Measurements from ENCODE around the gene SLC2A1. TPM values are rescaled to one million over a fixed set of nuclear protein-coding genes. Genes with fewer than 3 reads are reported as not detected.
"Not testable (repeated sequence)": the region's sequence is repeated elsewhere in the genome, so short reads cannot be mapped to it uniquely, and the experiment has no call there.

Gene SLC2A1
- total RNA-seq, 1 donor from 2014 or later, result 236 TPM

DNA sequence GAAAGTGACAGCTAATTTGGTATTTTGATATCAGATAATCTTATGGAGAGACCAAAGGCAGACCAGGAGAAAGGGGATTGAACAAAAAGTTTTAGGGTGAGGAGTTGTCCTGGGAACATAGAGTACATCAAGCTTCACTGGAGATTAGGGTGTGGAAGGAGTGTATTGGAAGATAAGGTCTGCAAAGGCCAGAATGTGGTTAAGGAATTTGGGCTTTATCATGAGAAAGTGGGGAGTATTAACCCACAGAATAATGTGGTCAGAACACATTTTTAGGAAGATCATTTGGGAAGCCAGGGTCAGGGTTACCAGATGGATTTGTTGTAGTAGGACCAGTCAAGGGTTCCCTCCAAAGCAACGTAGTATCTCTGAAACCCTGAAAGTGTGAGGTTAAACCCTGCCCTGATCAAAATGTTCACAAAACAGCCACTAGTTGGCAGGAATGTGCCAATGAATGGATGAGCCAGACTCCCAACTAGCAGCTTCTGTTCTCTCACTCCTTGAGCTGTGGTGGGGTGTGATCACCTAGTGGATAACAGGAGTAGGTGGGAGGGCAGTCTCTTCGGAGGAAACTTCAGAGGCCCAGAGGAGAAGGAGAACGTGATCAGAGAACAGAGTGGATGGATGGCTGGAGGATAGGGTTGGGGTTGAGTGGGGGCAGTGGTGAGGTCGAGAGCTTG is 35.8 kb downstream of the SLC2A1 start:
- no peak for DNase-seq (ENCODE audit: extremely low spot score, unreplicated experiment)
- Mint-ChIP-seq H3K27ac (ENCODE audit: unreplicated experiment) (peak overlapping the region; percentile 77), H3K9me3 (ENCODE audit: unreplicated experiment) (no peaks in the 10 kb centered on the region), H3K27me3 (ENCODE audit: unreplicated experiment) (no peaks in the 10 kb centered on the region), H3K4me3 (ENCODE audit: unreplicated experiment) (peak overlapping the region; percentile 89), H3K36me3 (ENCODE audit: unreplicated experiment) (peaks cover 20% of the 10 kb centered on the region), H3K4me1 (ENCODE audit: unreplicated experiment) (peaks cover 28% of the 10 kb centered on the region)
- TF ChIP-seq, protein P1, sequence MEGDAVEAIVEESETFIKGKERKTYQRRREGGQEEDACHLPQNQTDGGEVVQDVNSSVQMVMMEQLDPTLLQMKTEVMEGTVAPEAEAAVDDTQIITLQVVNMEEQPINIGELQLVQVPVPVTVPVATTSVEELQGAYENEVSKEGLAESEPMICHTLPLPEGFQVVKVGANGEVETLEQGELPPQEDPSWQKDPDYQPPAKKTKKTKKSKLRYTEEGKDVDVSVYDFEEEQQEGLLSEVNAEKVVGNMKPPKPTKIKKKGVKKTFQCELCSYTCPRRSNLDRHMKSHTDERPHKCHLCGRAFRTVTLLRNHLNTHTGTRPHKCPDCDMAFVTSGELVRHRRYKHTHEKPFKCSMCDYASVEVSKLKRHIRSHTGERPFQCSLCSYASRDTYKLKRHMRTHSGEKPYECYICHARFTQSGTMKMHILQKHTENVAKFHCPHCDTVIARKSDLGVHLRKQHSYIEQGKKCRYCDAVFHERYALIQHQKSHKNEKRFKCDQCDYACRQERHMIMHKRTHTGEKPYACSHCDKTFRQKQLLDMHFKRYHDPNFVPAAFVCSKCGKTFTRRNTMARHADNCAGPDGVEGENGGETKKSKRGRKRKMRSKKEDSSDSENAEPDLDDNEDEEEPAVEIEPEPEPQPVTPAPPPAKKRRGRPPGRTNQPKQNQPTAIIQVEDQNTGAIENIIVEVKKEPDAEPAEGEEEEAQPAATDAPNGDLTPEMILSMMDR (IDR thresholded peaks at IDR 0.05), result peak; percentile 76

GRCh38 chr1:42921769-42922168 is 36.9 kb downstream of the SLC2A1 start:
- H3K9me3 Mint-ChIP-seq (ENCODE audit: unreplicated experiment), result no peaks in the 10 kb centered on the region
- H3K36me3 Mint-ChIP-seq (ENCODE audit: unreplicated experiment), result peaks cover 9% of the 10 kb centered on the region
- no peak for DNase-seq (ENCODE audit: extremely low spot score, unreplicated experiment)
- no peaks in the 10 kb centered on the region for H3K27me3 Mint-ChIP-seq (ENCODE audit: unreplicated experiment)
- H3K4me1 Mint-ChIP-seq (ENCODE audit: unreplicated experiment), result peaks cover 24% of the 10 kb centered on the region
- TF ChIP-seq, protein P1 (IDR thresholded peaks at IDR 0.05), result no peak
- no peak overlapping the region for H3K4me3 Mint-ChIP-seq (ENCODE audit: unreplicated experiment)
- H3K27ac Mint-ChIP-seq (ENCODE audit: unreplicated experiment), result no peak overlapping the region

- DNase-seq (ENCODE audit: extremely low spot score, unreplicated experiment); H3K36me3 Mint-ChIP-seq (ENCODE audit: unreplicated experiment); H3K9me3 Mint-ChIP-seq (ENCODE audit: unreplicated experiment); H3K27ac Mint-ChIP-seq (ENCODE audit: unreplicated experiment); H3K4me3 Mint-ChIP-seq (ENCODE audit: unreplicated experiment); H3K27me3 Mint-ChIP-seq (ENCODE audit: unreplicated experiment): not testable (repeated sequence)
- H3K4me1 Mint-ChIP-seq (ENCODE audit: unreplicated experiment), result peaks cover 12% of the 10 kb centered on the region
These were observed 39.0 kb downstream of the SLC2A1 start for GRCh38 chr1:42919651-42920050.

GRCh38 chr1:42917241-42917495 is 41.5 kb downstream of the SLC2A1 start:
- TF ChIP-seq, protein P1 (IDR thresholded peaks at IDR 0.05), result no peak
- no peaks in the 10 kb centered on the region for H3K4me1 Mint-ChIP-seq (ENCODE audit: unreplicated experiment)
- peaks cover 3% of the 10 kb centered on the region for H3K9me3 Mint-ChIP-seq (ENCODE audit: unreplicated experiment)
- no peaks in the 10 kb centered on the region for H3K27me3 Mint-ChIP-seq (ENCODE audit: unreplicated experiment)
- no peaks in the 10 kb centered on the region for H3K36me3 Mint-ChIP-seq (ENCODE audit: unreplicated experiment)
- no peak overlapping the region for H3K4me3 Mint-ChIP-seq (ENCODE audit: unreplicated experiment)
- DNase-seq (ENCODE audit: extremely low spot score, unreplicated experiment), result peak; percentile 81
- H3K27ac Mint-ChIP-seq (ENCODE audit: unreplicated experiment), result no peak overlapping the region

GRCh38 chr1:42915456-42915855 is 43.2 kb downstream of the SLC2A1 start:
- Mint-ChIP-seq H3K36me3 (ENCODE audit: unreplicated experiment) (no peaks in the 10 kb centered on the region), H3K9me3 (ENCODE audit: unreplicated experiment) (peaks cover 3% of the 10 kb centered on the region), H3K4me3 (ENCODE audit: unreplicated experiment) (no peak overlapping the region), H3K27me3 (ENCODE audit: unreplicated experiment) (no peaks in the 10 kb centered on the region), H3K4me1 (ENCODE audit: unreplicated experiment) (no peaks in the 10 kb centered on the region), H3K27ac (ENCODE audit: unreplicated experiment) (no peak overlapping the region)
- DNase-seq (ENCODE audit: extremely low spot score, unreplicated experiment), result no peak
- TF ChIP-seq, protein P1 (IDR thresholded peaks at IDR 0.05), result no peak
